GM19240 (cell line): ENCODE data around the gene ZNF850.
"Not testable (repeated sequence)": the region's sequence is repeated elsewhere in the genome, so short reads cannot be mapped to it uniquely, and the experiment has no call there.

Experiments used
- DNase-seq: peaks from one replicate; pipeline ENCODE4 v3.0.0; 2011; ENCODE audit warnings: low spot score; ENCODE audit not compliant: insufficient read length

ZNF850 gene

GRCh38 chr19:36772311-36773222 is at the start of gene ZNF850:
Gene ZNF850 (minus strand): TSS chr19:36772807. CDS start chr19:36762606, 10,201 bp downstream.
- DNase-seq = peak; percentile 92

- DNase-seq = no peak
Measured at GRCh38 chr19:36821758-36822157, 49.2 kb upstream of the ZNF850 start.

GRCh38 chr19:36819130-36819630 is 46.6 kb upstream of the ZNF850 start:
- DNase-seq = no peak

GRCh38 chr19:36807029-36807428 is 34.4 kb upstream of the ZNF850 start:
- no peak for DNase-seq

- no peak for DNase-seq
Measured at GRCh38 chr19:36805364-36805763, 32.8 kb upstream of the ZNF850 start.

GRCh38 chr19:36797786-36798108 is 25.1 kb upstream of the ZNF850 start:
- no peak for DNase-seq

GRCh38 chr19:36796714-36796992 is 24.0 kb upstream of the ZNF850 start:
- DNase-seq = no peak

- DNase-seq = not testable (repeated sequence)
Measured at GRCh38 chr19:36791420-36792141, 19.0 kb upstream of the ZNF850 start.

GRCh38 chr19:36775768-36776167 is 3.2 kb upstream of the ZNF850 start:
- no peak for DNase-seq

GRCh38 chr19:36773223-36773579 is 594 bp upstream of the ZNF850 start:
- peak; percentile 1 for DNase-seq

- DNase-seq = peak; percentile 6
Measured at GRCh38 chr19:36771261-36772231, 1.1 kb downstream of the ZNF850 start.

- no peak for DNase-seq
Measured at GRCh38 chr19:36750066-36750691, 22.4 kb downstream of the ZNF850 start.

GRCh38 chr19:36749613-36750012 is 23.0 kb downstream of the ZNF850 start:
- DNase-seq = not testable (repeated sequence)

- no peak for DNase-seq
Measured at GRCh38 chr19:36748431-36749275, 24.0 kb downstream of the ZNF850 start.

GRCh38 chr19:36747750-36748149 is 24.9 kb downstream of the ZNF850 start:
- DNase-seq = no peak

GRCh38 chr19:36745870-36746269 is 26.7 kb downstream of the ZNF850 start:
- no peak for DNase-seq

GRCh38 chr19:36736166-36736565 is 36.4 kb downstream of the ZNF850 start:
- not testable (repeated sequence) for DNase-seq

GRCh38 chr19:36719687-36720556 is 52.7 kb downstream of the ZNF850 start:
- no peak for DNase-seq

- no peak for DNase-seq
Measured at GRCh38 chr19:36709423-36709822, 63.2 kb downstream of the ZNF850 start.
